Vagina (tissue), 2 donors: ENCODE results near the gene VSTM1. TPM values are rescaled to one million over a fixed set of nuclear protein-coding genes. Genes with fewer than 3 reads are reported as not detected.

Experiments used
- DNase-seq, 2 donors: peaks; one replicate each; pipeline ENCODE4 v3.0.0-alpha.2; 2017; ENCODE audit errors: extremely low spot score in 2 of 2
- H3K27ac ChIP-seq: fragments of 200-600 bp; sonication (generic); one replicate; pipeline ENCODE4 v1.5.1; 2019
- H3K27me3 ChIP-seq: fragments of 200-600 bp; sonication (generic); one replicate; pipeline ENCODE4 v1.5.1; 2019
- H3K36me3 ChIP-seq, 2 donors: fragments of 200-600 bp; sonication (generic); one replicate each; pipeline ENCODE4 v1.5.1; 2017 to 2019
- H3K4me1 ChIP-seq: fragments of 200-600 bp; sonication (generic); one replicate; pipeline ENCODE4 v1.5.1; 2019
- H3K4me3 ChIP-seq, 2 donors: fragments of 200-600 bp; sonication (generic); 1 replicate in 1 of 2; 2 replicates in 1 of 2; pipeline ENCODE4 v1.5.1; 2016 to 2019
- H3K9me3 ChIP-seq: fragments of 200-600 bp; sonication (generic); one replicate; pipeline ENCODE4 v1.5.1; 2019
- POLR2A ChIP-seq, 2 donors: fragments of 450-650 bp; IDR thresholded peaks; one replicate each; pipeline ENCODE4 v1.6.1; 2017; ENCODE audit warnings: antibody characterized with exemption in 2 of 2, mild to moderate bottlenecking in 2 of 2, moderate library complexity in 2 of 2
- POLR2AphosphoS5 ChIP-seq, 2 donors: sonication (generic); formaldehyde crosslinking; IDR thresholded peaks; one replicate each; pipeline ENCODE4 v1.9.0; 2017; ENCODE audit warnings: antibody characterized with exemption in 2 of 2, mild to moderate bottlenecking in 2 of 2, low read depth in 1 of 2; ENCODE audit not compliant: insufficient read depth in 1 of 2
- intact Hi-C: fragments of 100-400 bp; cut with DNase I; formaldehyde crosslinking; loops from one replicate; pipeline ENCODE4 v1.15.1; 2023
- total RNA-seq: library from RNA; depleted of rRNA; stranded (reverse); fragments of >200 nt; gene quantifications from one replicate; pipeline ENCODE4 v1.2.3, GENCODE V29; 2016
- TF ChIP-seq, protein P1 (sequence below), 3 experiments: fragments of 450-650 bp in 2 of 3; fragments of 200-600 bp in 1 of 3; sonication (generic) in 1 of 3; IDR thresholded peaks; one replicate each; pipeline ENCODE4 v1.5.1; 2017 to 2019; ENCODE audit warnings: antibody characterized with exemption in 3 of 3, mild to moderate bottlenecking in 2 of 3, moderate library complexity in 2 of 3

VSTM1 gene
- total RNA-seq, 1 donor from 2014 or later = not detected

DNA sequence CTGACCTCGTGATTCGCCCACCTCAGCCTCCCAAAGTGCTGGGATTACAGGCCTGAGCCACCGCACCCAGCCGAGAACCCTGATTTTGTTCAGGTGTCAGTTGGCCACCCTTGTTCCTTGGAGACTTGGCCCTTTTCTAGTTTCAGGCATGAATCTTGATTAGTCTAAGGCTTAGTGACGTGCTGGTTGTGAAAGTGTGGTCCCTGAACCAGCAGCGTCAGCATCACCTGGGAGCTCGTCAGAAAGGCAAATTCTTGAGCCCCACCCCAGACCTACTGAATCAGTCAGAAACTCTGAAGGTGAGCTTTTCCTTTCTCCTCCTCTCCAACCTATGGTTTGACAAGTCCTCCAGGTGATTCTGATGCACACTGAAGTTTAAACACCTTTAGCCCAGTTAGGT is 37.0 kb downstream of the VSTM1 start:
- Histone ChIP-seq H3K4me3 (no peak overlapping the region), H3K27me3 (no peaks in the 10 kb centered on the region), H3K27ac (no peak overlapping the region), H3K4me1 (no peaks in the 10 kb centered on the region), H3K36me3 (no peaks in the 10 kb centered on the region), H3K9me3 (no peaks in the 10 kb centered on the region)
- TF ChIP-seq POLR2A (IDR thresholded peaks at IDR 0.05) = no peak
- TF ChIP-seq, protein P1, sequence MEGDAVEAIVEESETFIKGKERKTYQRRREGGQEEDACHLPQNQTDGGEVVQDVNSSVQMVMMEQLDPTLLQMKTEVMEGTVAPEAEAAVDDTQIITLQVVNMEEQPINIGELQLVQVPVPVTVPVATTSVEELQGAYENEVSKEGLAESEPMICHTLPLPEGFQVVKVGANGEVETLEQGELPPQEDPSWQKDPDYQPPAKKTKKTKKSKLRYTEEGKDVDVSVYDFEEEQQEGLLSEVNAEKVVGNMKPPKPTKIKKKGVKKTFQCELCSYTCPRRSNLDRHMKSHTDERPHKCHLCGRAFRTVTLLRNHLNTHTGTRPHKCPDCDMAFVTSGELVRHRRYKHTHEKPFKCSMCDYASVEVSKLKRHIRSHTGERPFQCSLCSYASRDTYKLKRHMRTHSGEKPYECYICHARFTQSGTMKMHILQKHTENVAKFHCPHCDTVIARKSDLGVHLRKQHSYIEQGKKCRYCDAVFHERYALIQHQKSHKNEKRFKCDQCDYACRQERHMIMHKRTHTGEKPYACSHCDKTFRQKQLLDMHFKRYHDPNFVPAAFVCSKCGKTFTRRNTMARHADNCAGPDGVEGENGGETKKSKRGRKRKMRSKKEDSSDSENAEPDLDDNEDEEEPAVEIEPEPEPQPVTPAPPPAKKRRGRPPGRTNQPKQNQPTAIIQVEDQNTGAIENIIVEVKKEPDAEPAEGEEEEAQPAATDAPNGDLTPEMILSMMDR (IDR thresholded peaks at IDR 0.05) = no peak
- no peak for TF ChIP-seq POLR2AphosphoS5 (IDR thresholded peaks at IDR 0.05; ENCODE audit: insufficient read depth in 1 of 2, low read depth in 1 of 2)
- intact Hi-C loops = no loop called here
- DNase-seq = no peak

DNA sequence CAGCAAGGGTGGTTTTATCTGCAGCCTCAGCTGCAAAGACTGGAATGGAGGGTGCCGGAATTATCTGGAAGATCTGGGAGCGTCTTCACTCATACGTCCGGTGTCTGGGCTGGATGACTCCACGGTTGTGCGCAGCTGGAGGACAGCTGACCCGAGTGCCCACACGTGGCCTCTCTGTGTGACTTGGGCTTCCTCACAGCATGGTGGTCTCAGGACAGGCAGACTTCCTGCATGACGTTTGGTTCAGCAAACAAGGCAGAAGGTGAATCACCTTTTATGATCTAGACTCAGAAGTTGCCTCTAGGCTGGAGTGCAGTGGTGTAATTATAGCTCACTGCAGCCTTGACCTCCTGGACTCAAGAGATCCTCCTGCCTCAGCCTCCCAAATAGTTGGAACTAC is 39.0 kb downstream of the VSTM1 start:
- no peak overlapping the region for H3K27ac ChIP-seq
- no peak for DNase-seq
- no peak overlapping the region for H3K4me3 ChIP-seq
- H3K27me3 ChIP-seq = no peaks in the 10 kb centered on the region
- intact Hi-C loops = loop anchor here (5.0 kb wide), 1 partner anchor 172 kb away; no protein-coding TSS in a partner anchor
- no peaks in the 10 kb centered on the region for H3K36me3 ChIP-seq
- TF ChIP-seq POLR2A (IDR thresholded peaks at IDR 0.05) (no peak), POLR2AphosphoS5 (IDR thresholded peaks at IDR 0.05; ENCODE audit: insufficient read depth in 1 of 2, low read depth in 1 of 2) (no peak)
- TF ChIP-seq, protein P1 (IDR thresholded peaks at IDR 0.05) = no peak
- no peaks in the 10 kb centered on the region for H3K9me3 ChIP-seq
- no peaks in the 10 kb centered on the region for H3K4me1 ChIP-seq

DNA sequence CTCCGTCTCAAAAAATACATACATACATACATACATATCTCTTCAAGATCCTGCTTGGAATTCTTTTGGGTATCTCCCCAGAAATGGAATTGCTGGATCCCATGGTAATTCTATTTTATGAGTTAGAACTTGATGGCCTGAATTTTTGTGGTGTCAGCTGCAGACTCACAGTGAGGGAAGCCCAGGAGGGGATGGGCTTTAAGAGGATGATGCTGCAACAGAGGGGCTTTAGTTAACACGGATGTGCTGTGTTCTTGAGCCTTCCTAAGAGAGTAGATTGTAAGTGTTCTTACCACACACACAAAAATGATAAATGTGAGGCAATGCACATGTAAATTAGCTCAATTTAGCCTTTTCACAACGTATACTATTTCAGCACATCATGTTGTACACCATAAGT is 40.5 kb downstream of the VSTM1 start:
- no peak for DNase-seq
- Histone ChIP-seq H3K9me3 (no peaks in the 10 kb centered on the region), H3K4me3 (no peak overlapping the region), H3K36me3 (no peaks in the 10 kb centered on the region), H3K4me1 (no peaks in the 10 kb centered on the region), H3K27ac (no peak overlapping the region), H3K27me3 (no peaks in the 10 kb centered on the region)
- intact Hi-C loops = loop anchor here (5.0 kb wide), 1 partner anchor 171 kb away; no protein-coding TSS in a partner anchor
- TF ChIP-seq, protein P1 (IDR thresholded peaks at IDR 0.05) = no peak
- TF ChIP-seq POLR2A (IDR thresholded peaks at IDR 0.05) (no peak), POLR2AphosphoS5 (IDR thresholded peaks at IDR 0.05; ENCODE audit: insufficient read depth in 1 of 2, low read depth in 1 of 2) (no peak)

DNA sequence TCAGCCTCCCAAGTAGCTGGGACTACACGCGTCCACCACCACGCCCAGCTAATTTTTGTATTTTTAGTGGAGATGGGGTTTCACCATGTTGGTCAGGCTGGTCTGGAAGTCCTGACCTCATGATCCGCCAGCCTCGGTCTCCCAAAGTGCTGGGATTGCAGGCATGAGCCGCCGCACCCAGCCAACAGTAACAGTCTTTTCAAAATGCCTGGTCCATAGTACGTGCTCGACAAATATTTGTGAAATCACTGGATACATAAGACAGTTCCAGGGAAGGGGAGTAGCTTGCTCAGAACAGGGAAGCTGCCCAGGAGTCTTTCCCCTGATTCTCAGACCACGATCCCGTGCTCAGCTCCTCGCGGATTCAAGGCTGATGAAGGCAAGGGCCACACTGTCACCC is 41.8 kb downstream of the VSTM1 start:
- TF ChIP-seq, protein P1 (IDR thresholded peaks at IDR 0.05) = no peak
- TF ChIP-seq POLR2AphosphoS5 (IDR thresholded peaks at IDR 0.05; ENCODE audit: insufficient read depth in 1 of 2, low read depth in 1 of 2) (no peak), POLR2A (IDR thresholded peaks at IDR 0.05) (no peak)
- no peak overlapping the region for H3K4me3 ChIP-seq
- no peak overlapping the region for H3K27ac ChIP-seq
- H3K9me3 ChIP-seq = no peaks in the 10 kb centered on the region
- H3K36me3 ChIP-seq = no peaks in the 10 kb centered on the region
- DNase-seq = no peak
- intact Hi-C loops = loop anchor here (5.0 kb wide), 1 partner anchor 170 kb away; no protein-coding TSS in a partner anchor
- H3K27me3 ChIP-seq = no peaks in the 10 kb centered on the region
- no peaks in the 10 kb centered on the region for H3K4me1 ChIP-seq

DNA sequence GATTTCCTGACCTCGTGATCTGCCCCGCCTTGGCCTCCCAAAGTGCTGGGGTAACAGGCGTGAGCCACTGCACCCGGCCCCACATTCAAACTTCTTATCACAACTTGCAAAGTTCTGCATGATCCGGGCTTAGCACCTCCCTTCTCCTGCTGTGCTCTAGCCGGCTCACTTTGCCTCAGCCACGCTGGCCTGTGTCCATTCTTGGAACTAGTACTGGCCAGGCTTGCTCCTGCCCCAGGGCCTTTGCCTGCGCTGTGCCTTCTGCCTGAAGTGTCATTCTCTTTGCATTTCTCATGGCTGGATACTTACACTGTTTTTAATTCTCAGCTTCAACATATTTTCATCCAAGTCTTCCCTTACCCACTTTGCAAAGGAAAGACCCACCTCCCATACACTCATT is 42.3 kb downstream of the VSTM1 start:
- Histone ChIP-seq H3K4me1 (no peaks in the 10 kb centered on the region), H3K27me3 (no peaks in the 10 kb centered on the region), H3K9me3 (no peaks in the 10 kb centered on the region), H3K36me3 (no peaks in the 10 kb centered on the region), H3K27ac (no peak overlapping the region), H3K4me3 (no peak overlapping the region)
- no peak for DNase-seq
- intact Hi-C loops = loop anchor here (5.0 kb wide), 1 partner anchor 169 kb away; no protein-coding TSS in a partner anchor
- TF ChIP-seq POLR2A (IDR thresholded peaks at IDR 0.05) (no peak), POLR2AphosphoS5 (IDR thresholded peaks at IDR 0.05; ENCODE audit: insufficient read depth in 1 of 2, low read depth in 1 of 2) (no peak)
- TF ChIP-seq, protein P1 (IDR thresholded peaks at IDR 0.05) = no peak
